GM12891 (cell line): ENCODE measurements around the gene CFDP1.

Experiments
- DNase-seq: peaks from one replicate; pipeline ENCODE4 v3.0.0; 2011; ENCODE audit warnings: low spot score; ENCODE audit not compliant: insufficient read length
- FAIRE-seq: peaks from 2 replicates; lab custom pipeline; 2011; peaks lifted over from hg19 to GRCh38; lab: Jason Lieb, UNC
- PAX5 ChIP-seq: IDR thresholded peaks from 2 replicates; pipeline ENCODE4 v1.6.1; 2011; ENCODE audit warnings: low read length, moderate library complexity, mild to moderate bottlenecking; ENCODE audit not compliant: insufficient read depth, severe bottlenecking
- POLR2A ChIP-seq: IDR thresholded peaks from 2 replicates; pipeline ENCODE4 v1.6.1; 2011; ENCODE audit warnings: low read depth, low read length, control low read depth
- POLR2AphosphoS5 ChIP-seq: IDR thresholded peaks from 2 replicates; pipeline ENCODE4 v1.6.1; 2011; ENCODE audit warnings: low read depth, low read length, control low read depth
- POU2F2 ChIP-seq: IDR thresholded peaks from 2 replicates; pipeline ENCODE4 v1.6.1; 2011; ENCODE audit warnings: low read depth, mild to moderate bottlenecking, control low read depth, low read length, moderate library complexity
- SPI1 ChIP-seq: IDR thresholded peaks from 2 replicates; pipeline ENCODE4 v1.6.1; 2011; ENCODE audit warnings: low read depth, low read length, control low read depth
- TAF1 ChIP-seq: IDR thresholded peaks from 2 replicates; pipeline ENCODE4 v1.6.1; 2011; ENCODE audit warnings: low read depth, low read length, control low read depth

CFDP1 gene

DNA sequence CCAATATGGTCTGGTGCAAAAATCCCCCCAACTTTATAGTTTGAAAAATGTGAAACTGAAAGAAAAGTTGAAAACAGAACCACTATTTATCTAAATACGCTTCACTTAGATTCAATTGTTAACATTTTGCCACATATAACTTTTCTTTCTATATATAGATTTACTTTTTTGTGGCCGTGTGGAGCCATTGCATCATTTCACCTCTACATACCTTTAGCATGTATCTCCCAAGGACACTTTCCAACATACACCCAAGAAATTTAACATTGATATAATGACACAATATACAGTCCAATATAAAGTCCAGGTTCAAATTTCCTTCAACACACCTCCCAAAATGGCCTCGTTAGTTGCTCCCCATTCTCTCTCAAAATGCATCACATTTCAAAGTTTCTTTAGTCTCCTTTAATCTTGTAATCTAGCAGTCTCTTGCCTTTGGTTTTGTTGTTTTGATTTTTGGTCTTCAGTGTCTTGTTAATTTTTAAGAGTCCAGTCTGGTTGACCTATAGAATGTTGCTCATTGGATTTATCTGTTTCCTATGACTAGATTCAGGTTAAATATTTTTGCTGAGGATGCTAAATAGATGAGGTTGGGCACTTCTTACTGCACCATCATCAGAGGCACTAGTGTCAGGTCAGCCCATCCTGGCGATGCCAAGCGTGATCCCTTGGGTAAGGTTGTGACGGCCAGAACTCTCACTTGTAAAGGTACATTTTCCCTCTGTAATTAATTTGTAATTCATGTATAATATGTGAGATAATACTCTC is 117.6 kb downstream of the CFDP1 start:
- TF ChIP-seq TAF1: no peak
- no peak for TF ChIP-seq SPI1
- TF ChIP-seq POLR2AphosphoS5: no peak
- TF ChIP-seq POLR2A: no peak
- TF ChIP-seq POU2F2: no peak
- TF ChIP-seq PAX5: no peak
- FAIRE-seq (no peak), DNase-seq (no peak)

DNA sequence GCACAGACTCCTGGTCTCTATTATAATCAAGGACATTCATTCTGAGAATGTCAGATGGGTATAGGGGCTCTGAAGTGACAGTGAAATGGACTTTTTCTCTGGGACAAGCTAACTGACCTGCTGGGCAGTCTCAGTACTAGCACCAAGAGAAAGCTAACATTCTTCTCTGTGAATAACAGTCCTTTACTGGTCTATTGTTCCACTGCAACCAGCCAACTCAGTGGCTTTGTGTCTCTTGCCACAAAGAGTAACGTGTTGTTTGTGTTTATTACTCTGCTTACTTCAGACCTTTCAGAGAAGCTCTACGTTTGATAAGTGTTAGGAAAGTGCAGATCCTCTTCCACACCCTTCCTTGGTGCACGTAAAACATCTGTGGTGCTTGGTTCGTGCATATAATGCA is 120.4 kb downstream of the CFDP1 start:
- no peak for FAIRE-seq
- no peak for DNase-seq
- TF ChIP-seq SPI1 (no peak), POU2F2 (no peak), TAF1 (no peak), PAX5 (no peak), POLR2AphosphoS5 (no peak), POLR2A (no peak)

DNA sequence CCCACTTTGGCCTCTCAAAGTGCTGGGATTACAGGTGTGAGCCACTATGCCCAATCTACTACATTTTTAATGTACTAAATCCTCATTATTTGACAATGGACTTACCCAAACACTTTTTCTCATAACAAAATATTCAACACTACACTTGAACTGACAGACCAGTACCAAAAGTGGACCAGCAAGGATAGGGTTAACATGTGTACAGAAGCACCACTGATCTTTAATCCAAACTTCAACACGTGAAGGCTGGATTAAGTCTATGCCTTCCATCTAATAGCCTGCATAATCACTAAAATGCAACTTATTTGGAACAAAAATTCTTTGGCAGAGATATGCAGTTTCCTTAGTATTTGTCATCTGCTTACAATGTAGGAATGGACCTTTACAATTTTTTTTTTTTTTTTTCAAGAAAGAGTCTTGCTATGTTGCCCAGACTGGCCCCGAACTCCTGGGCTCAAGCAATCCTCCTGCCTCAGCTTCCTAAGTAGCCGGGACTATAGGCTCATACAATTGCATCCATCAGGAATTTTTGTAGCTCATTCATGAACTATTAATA is 121.8 kb downstream of the CFDP1 start:
- no peak for DNase-seq
- TF ChIP-seq POU2F2: no peak
- no peak for TF ChIP-seq SPI1
- no peak for TF ChIP-seq TAF1
- TF ChIP-seq PAX5: no peak
- TF ChIP-seq POLR2A: no peak
- no peak for TF ChIP-seq POLR2AphosphoS5
- FAIRE-seq: no peak

DNA sequence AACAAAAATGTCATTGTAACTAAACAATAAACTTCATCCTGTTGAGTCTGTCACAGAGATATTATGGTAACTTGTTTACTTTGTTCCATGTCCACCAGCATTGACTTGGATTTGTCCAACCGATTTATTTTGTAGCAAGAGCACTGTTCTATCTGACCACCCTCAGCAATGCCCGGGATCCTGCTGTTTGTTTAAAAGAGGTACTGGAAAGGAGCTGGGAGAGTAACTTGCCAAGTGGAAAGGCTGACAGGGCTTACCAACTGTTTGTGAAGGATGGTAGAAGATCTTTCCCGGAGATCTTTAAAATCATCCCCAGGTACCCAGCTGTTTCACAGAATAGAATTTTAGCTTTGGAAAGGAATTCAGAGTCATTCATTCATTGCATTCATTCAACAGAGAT is 122.8 kb downstream of the CFDP1 start:
- TF ChIP-seq POLR2A: no peak
- TF ChIP-seq SPI1: no peak
- no peak for TF ChIP-seq POLR2AphosphoS5
- no peak for TF ChIP-seq POU2F2
- no peak for TF ChIP-seq PAX5
- TF ChIP-seq TAF1: no peak
- FAIRE-seq: no peak

DNA sequence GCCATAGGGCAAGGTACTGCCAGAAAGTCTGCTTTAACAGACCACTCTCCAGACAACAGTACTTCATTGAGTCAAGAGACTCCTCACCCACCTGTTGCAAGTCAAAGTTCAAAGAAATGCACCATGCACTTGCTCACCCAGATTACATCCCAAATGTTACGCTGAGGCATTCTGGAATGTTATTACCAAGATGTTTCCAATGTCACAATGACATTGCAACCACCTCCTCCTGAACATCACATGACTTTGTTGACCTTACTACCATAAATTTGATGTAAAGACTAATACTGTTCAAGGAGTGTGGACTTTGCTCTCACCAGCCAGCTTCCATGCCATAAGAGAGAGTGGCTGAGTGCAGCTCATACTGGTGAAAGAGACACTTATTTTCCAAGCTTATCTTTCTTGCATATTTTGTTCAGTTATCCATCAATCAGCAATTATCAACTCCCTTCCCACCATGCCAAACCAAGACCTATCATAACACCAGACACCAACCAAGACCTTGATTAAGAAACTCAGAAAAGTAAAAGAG is 123.3 kb downstream of the CFDP1 start:
- DNase-seq (no peak), FAIRE-seq (no peak)
- TF ChIP-seq POU2F2 (no peak), POLR2A (no peak), PAX5 (no peak), TAF1 (no peak), SPI1 (no peak), POLR2AphosphoS5 (no peak)

More for the DNA sequence above, 122.8 kb downstream of the CFDP1 start:
- DNase-seq: no peak

DNA sequence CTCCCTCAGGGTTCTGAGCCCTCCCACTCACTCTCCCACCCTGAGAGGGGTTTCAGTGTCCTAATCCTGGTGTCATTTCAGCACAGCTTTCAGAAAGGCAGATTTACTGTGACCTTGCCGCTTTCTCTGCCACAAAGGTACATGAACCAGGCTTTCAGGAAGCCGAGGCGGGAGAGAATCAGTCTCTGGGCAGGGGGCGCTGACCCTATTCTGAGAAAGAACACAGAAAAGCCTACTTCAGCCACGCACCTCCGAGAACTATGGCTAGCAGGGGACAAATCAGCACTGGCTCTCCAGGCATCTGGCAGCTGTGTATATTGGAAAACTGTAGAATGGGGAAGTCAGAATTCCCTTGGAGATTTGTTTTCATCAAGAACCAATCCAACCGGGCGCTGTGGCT is 124.1 kb downstream of the CFDP1 start:
- no peak for FAIRE-seq
- no peak for DNase-seq
- TF ChIP-seq PAX5 (no peak), POLR2AphosphoS5 (no peak), TAF1 (no peak), POU2F2 (no peak), POLR2A (no peak), SPI1 (no peak)

DNA sequence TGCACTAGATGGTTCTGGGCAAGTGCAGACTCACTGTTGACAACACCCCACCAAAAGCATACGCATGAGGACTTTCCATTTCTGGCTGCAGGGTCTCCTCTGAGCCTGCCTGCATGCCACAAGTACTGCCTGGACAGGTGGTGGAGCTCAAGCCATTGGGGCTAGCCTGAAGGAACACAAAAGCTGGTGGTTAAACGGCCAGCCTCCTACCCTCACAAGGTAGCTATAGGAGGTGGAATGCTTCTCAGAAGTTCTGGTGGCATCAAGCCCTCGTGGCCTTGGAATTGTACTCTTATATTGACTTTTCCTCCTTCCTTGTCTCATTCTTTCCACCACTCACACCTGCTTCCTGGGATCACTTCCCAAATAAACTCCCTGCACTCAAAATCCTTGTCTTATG is 125.3 kb downstream of the CFDP1 start:
- FAIRE-seq (no peak), DNase-seq (no peak)
- no peak for TF ChIP-seq PAX5
- no peak for TF ChIP-seq POLR2AphosphoS5
- no peak for TF ChIP-seq POLR2A
- no peak for TF ChIP-seq POU2F2
- no peak for TF ChIP-seq SPI1
- TF ChIP-seq TAF1: no peak

DNA sequence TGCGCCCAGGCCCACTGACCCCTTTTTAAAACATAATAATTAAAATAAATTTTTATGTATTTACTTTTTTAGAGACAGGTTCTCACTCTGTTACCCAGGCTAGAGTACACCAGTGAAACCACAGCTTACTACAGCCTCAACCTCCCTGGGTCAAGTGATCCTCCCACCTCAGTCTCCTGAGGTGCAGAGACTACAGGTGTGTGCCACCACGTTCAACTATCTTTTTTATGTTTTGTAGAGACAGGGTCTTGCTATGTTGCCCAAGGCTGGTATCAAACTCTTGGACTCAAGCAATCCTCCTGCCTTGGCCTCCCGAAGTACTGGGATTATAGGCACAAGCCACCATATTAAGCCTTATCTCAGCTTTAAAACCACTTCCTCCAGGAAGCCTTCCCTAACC is 125.8 kb downstream of the CFDP1 start:
- no peak for FAIRE-seq

More for the DNA sequence above, 125.8 kb downstream of the CFDP1 start:
- TF ChIP-seq SPI1 (no peak), PAX5 (no peak), POLR2A (no peak), POU2F2 (no peak), POLR2AphosphoS5 (no peak), TAF1 (no peak)
- DNase-seq: no peak
